SK-N-MC (cell line): Measurements from ENCODE around the gene MAN1C1.

ENCODE experiments used
- EZH2 ChIP-seq: fragments of 200-600 bp; sonication (generic); IDR thresholded peaks from one replicate; pipeline ENCODE4 v1.6.1; 2017; ENCODE audit warnings: antibody characterized with exemption
- FOXP2 ChIP-seq: optimal IDR thresholded peaks from 2 replicates; pipeline ENCODE3; 2011; ENCODE audit warnings: mild to moderate bottlenecking, moderate library complexity; ENCODE audit not compliant: insufficient read depth; ENCODE audit errors: extremely low read length, control extremely low read depth
- POLR2AphosphoS5 ChIP-seq: IDR thresholded peaks from 2 replicates; pipeline ENCODE4 v1.6.1; 2012; ENCODE audit warnings: mild to moderate bottlenecking, low read depth, low read length, borderline replicate concordance

GRCh38 chr1:25622531-25622930 is 5.9 kb downstream of the MAN1C1 start:
- TF ChIP-seq POLR2AphosphoS5 (no peak), EZH2 (no peak), FOXP2 (no peak)
